Measurements from ENCODE around the gene TMEM236.

The TMEM236 gene

GRCh38 chr10:17743437-17743836, 8.6 kb upstream of the TMEM236 start:
- DNase-seq = no peak

GRCh38 chr10:17744341-17744861, 7.6 kb upstream of the TMEM236 start:
- no peak for DNase-seq

GRCh38 chr10:17747883-17748550, 4.0 kb upstream of the TMEM236 start:
- DNase-seq = no peak

GRCh38 chr10:17749890-17750289, 2.1 kb upstream of the TMEM236 start:
- DNase-seq = no peak

- DNase-seq = no peak
Observed at GRCh38 chr10:17756557-17757217, 4.7 kb downstream of the TMEM236 start.

GRCh38 chr10:17758200-17758599, 6.2 kb downstream of the TMEM236 start:
- DNase-seq = no peak

- no peak for DNase-seq
Observed at GRCh38 chr10:17758896-17759295, 6.9 kb downstream of the TMEM236 start.

- no peak for DNase-seq
Observed at GRCh38 chr10:17764142-17764541, 12.1 kb downstream of the TMEM236 start.

- DNase-seq = no peak
Observed at GRCh38 chr10:17765602-17766001, 13.6 kb downstream of the TMEM236 start.

- DNase-seq = no peak
Observed at GRCh38 chr10:17766731-17767130, 14.7 kb downstream of the TMEM236 start.

GRCh38 chr10:17768496-17768895, 16.5 kb downstream of the TMEM236 start:
- DNase-seq = no peak

- DNase-seq = no peak
Observed at GRCh38 chr10:17768957-17769356, 17.0 kb downstream of the TMEM236 start.

- no peak for DNase-seq
Observed at GRCh38 chr10:17771017-17771416, 19.0 kb downstream of the TMEM236 start.

GRCh38 chr10:17779784-17780183, 27.8 kb downstream of the TMEM236 start:
- no peak for DNase-seq

GRCh38 chr10:17780727-17781126, 28.7 kb downstream of the TMEM236 start:
- DNase-seq = no peak

GRCh38 chr10:17781856-17782255, 29.9 kb downstream of the TMEM236 start:
- DNase-seq = no peak

GRCh38 chr10:17782921-17783665, 31.1 kb downstream of the TMEM236 start:
- DNase-seq = peak; percentile 32

- DNase-seq = no peak
Observed at GRCh38 chr10:17783751-17784150, 31.8 kb downstream of the TMEM236 start.

- peak; percentile 10 for DNase-seq
Observed at GRCh38 chr10:17784688-17785087, 32.7 kb downstream of the TMEM236 start.

- no peak for DNase-seq
Observed at GRCh38 chr10:17785276-17785930, 33.4 kb downstream of the TMEM236 start.

GRCh38 chr10:17787087-17787961, 35.3 kb downstream of the TMEM236 start:
- peak; percentile 13 for DNase-seq

GRCh38 chr10:17788646-17789045, 36.6 kb downstream of the TMEM236 start:
- no peak for DNase-seq

Data from DMS 273 treated with DMSO at 0.1 percent for 48 hours (cell line).